Skeletal muscle satellite cell (primary cell): Measurements from ENCODE around the gene PTGIS.

Experiments used
- H3K27me3 ChIP-seq: 2 replicates; pipeline ENCODE4 v1.7.0; 2013; ENCODE audit warnings: low read length; ENCODE audit not compliant: control insufficient read depth, insufficient read depth
- H3K36me3 ChIP-seq: 2 replicates; pipeline ENCODE4 v1.7.0; 2013; ENCODE audit warnings: mild to moderate bottlenecking, control low read depth, low read length; ENCODE audit not compliant: insufficient read depth
- H3K4me1 ChIP-seq: 2 replicates; pipeline ENCODE4 v1.7.0; 2013; ENCODE audit warnings: low read length; ENCODE audit not compliant: control insufficient read depth, insufficient read depth
- H3K4me2 ChIP-seq: 2 replicates; pipeline ENCODE4 v1.7.0; 2013; ENCODE audit warnings: mild to moderate bottlenecking, low read length
- H3K4me3 ChIP-seq: 2 replicates; pipeline ENCODE4 v1.7.0; 2013; ENCODE audit warnings: low read length
- H3K9ac ChIP-seq: 2 replicates; pipeline ENCODE4 v1.7.0; 2013; ENCODE audit warnings: mild to moderate bottlenecking, low read depth, low read length, moderate library complexity
- H3K9me3 ChIP-seq: replicated peaks from 2 replicates; pipeline ENCODE4 v1.7.0; 2013; ENCODE audit warnings: mild to moderate bottlenecking, control low read depth, low read length

Gene PTGIS

GRCh38 chr20:49583669-49584417, 15.9 kb upstream of the PTGIS start:
- Histone ChIP-seq H3K9ac (no peak overlapping the region), H3K4me1 (peaks cover 41% of the 10 kb centered on the region), H3K4me3 (no peak overlapping the region), H3K9me3 (peaks cover 7% of the 10 kb centered on the region), H3K36me3 (no peaks in the 10 kb centered on the region), H3K4me2 (no peak overlapping the region), H3K27me3 (peaks cover 15% of the 10 kb centered on the region)

- peaks cover 7% of the 10 kb centered on the region for H3K9me3 ChIP-seq
- peaks cover 11% of the 10 kb centered on the region for H3K27me3 ChIP-seq
- no peak overlapping the region for H3K4me2 ChIP-seq
- no peaks in the 10 kb centered on the region for H3K36me3 ChIP-seq
- peaks cover 41% of the 10 kb centered on the region for H3K4me1 ChIP-seq
- no peak overlapping the region for H3K4me3 ChIP-seq
- no peak overlapping the region for H3K9ac ChIP-seq
Measured at GRCh38 chr20:49583343-49583668, 15.4 kb upstream of the PTGIS start.

GRCh38 chr20:49582413-49583334, 14.7 kb upstream of the PTGIS start:
- H3K9me3 ChIP-seq: peaks cover 7% of the 10 kb centered on the region
- H3K4me2 ChIP-seq: no peak overlapping the region
- peaks cover 41% of the 10 kb centered on the region for H3K4me1 ChIP-seq
- no peaks in the 10 kb centered on the region for H3K36me3 ChIP-seq
- H3K4me3 ChIP-seq: no peak overlapping the region
- H3K27me3 ChIP-seq: peaks cover 8% of the 10 kb centered on the region
- H3K9ac ChIP-seq: no peak overlapping the region

- Histone ChIP-seq H3K9me3 (peaks cover 7% of the 10 kb centered on the region), H3K4me1 (peaks cover 36% of the 10 kb centered on the region), H3K9ac (no peak overlapping the region), H3K4me2 (no peak overlapping the region), H3K27me3 (peaks cover 3% of the 10 kb centered on the region), H3K36me3 (no peaks in the 10 kb centered on the region), H3K4me3 (no peak overlapping the region)
Measured at GRCh38 chr20:49581482-49581881, 13.5 kb upstream of the PTGIS start.

GRCh38 chr20:49580813-49581174, 12.9 kb upstream of the PTGIS start:
- no peak overlapping the region for H3K9ac ChIP-seq
- H3K27me3 ChIP-seq: peaks cover 3% of the 10 kb centered on the region
- H3K4me3 ChIP-seq: no peak overlapping the region
- H3K36me3 ChIP-seq: no peaks in the 10 kb centered on the region
- peaks cover 36% of the 10 kb centered on the region for H3K4me1 ChIP-seq
- H3K9me3 ChIP-seq: peaks cover 7% of the 10 kb centered on the region
- H3K4me2 ChIP-seq: no peak overlapping the region

GRCh38 chr20:49579874-49580812, 12.2 kb upstream of the PTGIS start:
- Histone ChIP-seq H3K9me3 (peaks cover 7% of the 10 kb centered on the region), H3K4me1 (peaks cover 33% of the 10 kb centered on the region), H3K9ac (no peak overlapping the region), H3K27me3 (peaks cover 3% of the 10 kb centered on the region), H3K36me3 (no peaks in the 10 kb centered on the region), H3K4me3 (no peak overlapping the region), H3K4me2 (no peak overlapping the region)

GRCh38 chr20:49579195-49579594, 11.3 kb upstream of the PTGIS start:
- Histone ChIP-seq H3K4me3 (no peak overlapping the region), H3K9me3 (peaks cover 7% of the 10 kb centered on the region), H3K4me2 (no peak overlapping the region), H3K4me1 (peaks cover 27% of the 10 kb centered on the region), H3K27me3 (peaks cover 3% of the 10 kb centered on the region), H3K36me3 (no peaks in the 10 kb centered on the region), H3K9ac (no peak overlapping the region)

GRCh38 chr20:49578436-49578835, 10.5 kb upstream of the PTGIS start:
- peaks cover 25% of the 10 kb centered on the region for H3K4me1 ChIP-seq
- H3K4me2 ChIP-seq: no peak overlapping the region
- peaks cover 7% of the 10 kb centered on the region for H3K9me3 ChIP-seq
- no peak overlapping the region for H3K4me3 ChIP-seq
- no peaks in the 10 kb centered on the region for H3K36me3 ChIP-seq
- peaks cover 7% of the 10 kb centered on the region for H3K27me3 ChIP-seq
- H3K9ac ChIP-seq: no peak overlapping the region

GRCh38 chr20:49575551-49576060, 7.7 kb upstream of the PTGIS start:
- H3K4me1 ChIP-seq: peaks cover 17% of the 10 kb centered on the region
- no peak overlapping the region for H3K9ac ChIP-seq

GRCh38 chr20:49573900-49574416, 6.0 kb upstream of the PTGIS start:
- Histone ChIP-seq H3K27me3 (peaks cover 17% of the 10 kb centered on the region), H3K4me2 (no peak overlapping the region), H3K9me3 (no peaks in the 10 kb centered on the region), H3K9ac (no peak overlapping the region), H3K4me1 (peaks cover 7% of the 10 kb centered on the region), H3K4me3 (no peak overlapping the region), H3K36me3 (no peaks in the 10 kb centered on the region)

More at GRCh38 chr20:49575551-49576060, 7.7 kb upstream of the PTGIS start:
- Histone ChIP-seq H3K4me2 (no peak overlapping the region), H3K36me3 (no peaks in the 10 kb centered on the region), H3K4me3 (no peak overlapping the region), H3K27me3 (peaks cover 11% of the 10 kb centered on the region), H3K9me3 (no peaks in the 10 kb centered on the region)

- Histone ChIP-seq H3K4me1 (peaks cover 7% of the 10 kb centered on the region), H3K27me3 (peaks cover 24% of the 10 kb centered on the region), H3K4me2 (no peak overlapping the region), H3K9me3 (no peaks in the 10 kb centered on the region), H3K36me3 (no peaks in the 10 kb centered on the region), H3K4me3 (no peak overlapping the region), H3K9ac (no peak overlapping the region)
Measured at GRCh38 chr20:49572857-49573256, 4.9 kb upstream of the PTGIS start.
